ENCODE results near the gene SARM1.
"Not testable (repeated sequence)": the region's sequence is repeated elsewhere in the genome, so short reads cannot be mapped to it uniquely, and the experiment has no call there.

Gene SARM1

GRCh38 chr17:28433721-28434120 is 62.2 kb downstream of the SARM1 start:
- DNase-seq = no peak

GRCh38 chr17:28434326-28434725 is 62.8 kb downstream of the SARM1 start:
- not testable (repeated sequence) for DNase-seq

- DNase-seq = no peak
Measured at GRCh38 chr17:28443901-28444638, 72.6 kb downstream of the SARM1 start.

- no peak for DNase-seq
Measured at GRCh38 chr17:28446716-28447395, 75.4 kb downstream of the SARM1 start.

- no peak for DNase-seq
Measured at GRCh38 chr17:28447396-28447760, 75.9 kb downstream of the SARM1 start.

- DNase-seq = no peak
Measured at GRCh38 chr17:28449859-28450258, 78.4 kb downstream of the SARM1 start.

Measured in CD4-positive, alpha-beta T cell treated with Interleukin-21 for 1 hour (primary cell).